Caco-2 (cell line): Measurements from ENCODE around the gene PROZ. TPM values are rescaled to one million over a fixed set of nuclear protein-coding genes. Genes with fewer than 3 reads are reported as not detected.

Experiments used
- BruUV-seq: library from RNA; stranded (reverse); fragments of 400-500 nt; replicated peaks from 2 replicates; lab custom pipeline; 2021; lab: Mats Ljungman, UMichigan
- CTCF ChIA-PET: fragments of 300-600 bp; sonication (Branson Sonifier 250); formaldehyde crosslinking; loops from one replicate; lab custom pipeline; 2022; ENCODE audit warnings: antibody characterized with exemption; lab: Charles Lee
- POLR2A ChIA-PET: fragments of 300-600 bp; sonication (Branson Sonifier 250); formaldehyde crosslinking; loops from one replicate; lab custom pipeline; 2022; ENCODE audit warnings: antibody characterized with exemption; lab: Charles Lee
- DNase-seq, 2 experiments: peaks; one replicate each; pipeline versions ENCODE4 v3.0.0 to v3.0.0-alpha.2; 2020 to 2022
- H3K27me3 ChIP-seq: replicated peaks from 2 replicates; pipeline ENCODE4 v1.6.0; 2011; ENCODE audit warnings: low read length; ENCODE audit not compliant: control insufficient read depth, insufficient read depth
- H3K36me3 ChIP-seq: 2 replicates; pipeline ENCODE4 v1.5.1; 2011; ENCODE audit warnings: low read length; ENCODE audit not compliant: control insufficient read depth, insufficient read depth
- H3K4me1 ChIP-seq: fragments of 250-450 bp; sonication (Bioruptor Pico); 2 replicates; pipeline ENCODE4 v1.5.1; 2020; ENCODE audit warnings: mild to moderate bottlenecking
- H3K4me3 ChIP-seq: 2 replicates; pipeline ENCODE4 v1.5.1; 2011; ENCODE audit warnings: low read depth, mild to moderate bottlenecking, control low read depth, low read length
- H3K9me3 ChIP-seq: fragments of 250-450 bp; sonication (Bioruptor Pico); 2 replicates; pipeline ENCODE4 v1.5.1; 2020; ENCODE audit warnings: mild to moderate bottlenecking, moderate library complexity
- H3K27ac Mint-ChIP-seq: one replicate; pipeline ENCODE4 v1.8.0; 2022; ENCODE audit warnings: mixed read lengths; ENCODE audit not compliant: unreplicated experiment
- H3K27me3 Mint-ChIP-seq: one replicate; pipeline ENCODE4 v1.8.0; 2022; ENCODE audit warnings: mixed read lengths; ENCODE audit not compliant: insufficient read depth, unreplicated experiment
- H3K36me3 Mint-ChIP-seq: one replicate; pipeline ENCODE4 v1.8.0; 2022; ENCODE audit warnings: mild to moderate bottlenecking, mixed read lengths; ENCODE audit not compliant: insufficient read depth, unreplicated experiment
- H3K4me1 Mint-ChIP-seq: one replicate; pipeline ENCODE4 v1.8.0; 2022; ENCODE audit warnings: low read depth, mixed read lengths; ENCODE audit not compliant: unreplicated experiment
- H3K4me3 Mint-ChIP-seq: one replicate; pipeline ENCODE4 v1.8.0; 2022; ENCODE audit warnings: mild to moderate bottlenecking, moderate library complexity, mixed read lengths; ENCODE audit not compliant: unreplicated experiment
- H3K9me3 Mint-ChIP-seq: one replicate; pipeline ENCODE4 v1.8.0; 2022; ENCODE audit warnings: mixed read lengths; ENCODE audit not compliant: unreplicated experiment
- intact Hi-C: fragments of 100-400 bp; cut with micrococcal nuclease; formaldehyde crosslinking; loops from one replicate; pipeline ENCODE4 v1.10.0; 2022; ENCODE audit not compliant: unreplicated experiment
- total RNA-seq: library from RNA; stranded (reverse); gene quantifications from 2 replicates; pipeline ENCODE4 v1.2.3, GENCODE V29; 2022
- TF ChIP-seq, protein P1 (sequence below), 2 experiments: fragments of 200-600 bp in 1 of 2; IDR thresholded peaks; 1 replicate in 1 of 2; 2 replicates in 1 of 2; pipeline versions ENCODE4 v1.5.1 to v1.8.0; 2011 to 2022; ENCODE audit warnings: antibody characterized with exemption in 1 of 2, control low read depth in 1 of 2, inconsistent platforms in 1 of 2, low read depth in 1 of 2, low read length in 1 of 2, mild to moderate bottlenecking in 1 of 2, moderate library complexity in 1 of 2; ENCODE audit not compliant: insufficient read depth in 1 of 2, severe bottlenecking in 1 of 2, unreplicated experiment in 1 of 2

Gene PROZ
- total RNA-seq, 1 experiment from 2014 or later = not detected

DNA sequence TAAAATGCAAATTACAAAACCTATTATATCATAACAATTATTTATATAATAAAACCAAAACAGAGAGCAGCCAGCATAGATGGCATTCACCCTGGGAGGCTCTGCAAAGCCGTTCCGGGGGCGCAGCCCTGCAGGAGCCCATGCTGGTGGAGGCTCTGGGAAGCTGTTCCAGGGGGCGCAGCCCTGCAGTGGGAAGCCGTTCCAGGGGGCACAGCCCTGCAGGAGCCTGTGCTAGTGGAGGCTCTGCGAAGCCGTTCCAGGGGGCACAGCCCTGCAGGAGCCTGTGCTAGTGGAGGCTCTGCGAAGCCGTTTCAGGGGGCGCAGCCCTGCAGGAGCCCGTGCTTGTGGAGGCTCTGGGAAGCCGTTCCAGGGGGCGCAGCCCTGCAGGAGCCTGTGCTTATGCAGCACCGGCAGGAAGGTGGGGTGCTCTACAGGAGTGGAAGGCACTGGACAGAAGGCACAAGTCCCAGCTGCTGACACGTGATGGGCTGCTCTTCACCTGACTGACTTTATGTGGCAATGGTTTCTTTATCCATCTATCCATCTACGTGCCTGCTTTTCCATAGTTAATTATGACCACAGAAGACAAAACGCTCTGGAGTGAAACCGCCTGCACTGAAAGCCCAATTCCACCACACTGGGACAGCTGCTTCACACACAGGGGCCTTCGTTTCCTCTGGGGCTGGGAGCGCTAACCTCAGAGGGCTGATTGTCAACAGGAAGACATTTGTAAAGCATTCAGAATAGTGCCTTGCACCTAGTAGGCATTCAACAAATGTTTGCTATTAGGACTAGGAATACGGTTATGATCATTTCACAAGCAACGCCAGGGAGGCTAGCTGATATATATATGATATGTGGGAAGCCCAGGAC lies 26.4 kb downstream of the PROZ start:
- Mint-ChIP-seq H3K36me3 (peaks cover 81% of the 10 kb centered on the region), H3K4me3 (no peak overlapping the region), H3K27ac (no peak overlapping the region), H3K9me3 (peaks cover 8% of the 10 kb centered on the region), H3K4me1 (peaks cover 11% of the 10 kb centered on the region), H3K27me3 (no peaks in the 10 kb centered on the region)
- peaks cover 3% of the 10 kb centered on the region for H3K36me3 ChIP-seq
- H3K4me1 ChIP-seq = no peaks in the 10 kb centered on the region
- POLR2A ChIA-PET = no interaction called here
- intact Hi-C loops = no loop called here
- H3K27me3 ChIP-seq = no peaks in the 10 kb centered on the region
- no peak for DNase-seq
- no TSS peak for BruUV-seq
- CTCF ChIA-PET = no interaction called here
- H3K9me3 ChIP-seq = no peaks in the 10 kb centered on the region
- no peak overlapping the region for H3K4me3 ChIP-seq
- TF ChIP-seq, protein P1, sequence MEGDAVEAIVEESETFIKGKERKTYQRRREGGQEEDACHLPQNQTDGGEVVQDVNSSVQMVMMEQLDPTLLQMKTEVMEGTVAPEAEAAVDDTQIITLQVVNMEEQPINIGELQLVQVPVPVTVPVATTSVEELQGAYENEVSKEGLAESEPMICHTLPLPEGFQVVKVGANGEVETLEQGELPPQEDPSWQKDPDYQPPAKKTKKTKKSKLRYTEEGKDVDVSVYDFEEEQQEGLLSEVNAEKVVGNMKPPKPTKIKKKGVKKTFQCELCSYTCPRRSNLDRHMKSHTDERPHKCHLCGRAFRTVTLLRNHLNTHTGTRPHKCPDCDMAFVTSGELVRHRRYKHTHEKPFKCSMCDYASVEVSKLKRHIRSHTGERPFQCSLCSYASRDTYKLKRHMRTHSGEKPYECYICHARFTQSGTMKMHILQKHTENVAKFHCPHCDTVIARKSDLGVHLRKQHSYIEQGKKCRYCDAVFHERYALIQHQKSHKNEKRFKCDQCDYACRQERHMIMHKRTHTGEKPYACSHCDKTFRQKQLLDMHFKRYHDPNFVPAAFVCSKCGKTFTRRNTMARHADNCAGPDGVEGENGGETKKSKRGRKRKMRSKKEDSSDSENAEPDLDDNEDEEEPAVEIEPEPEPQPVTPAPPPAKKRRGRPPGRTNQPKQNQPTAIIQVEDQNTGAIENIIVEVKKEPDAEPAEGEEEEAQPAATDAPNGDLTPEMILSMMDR (IDR thresholded peaks at IDR 0.05; ENCODE audit: insufficient read depth in 1 of 2, low read depth in 1 of 2, low read length in 1 of 2, severe bottlenecking in 1 of 2, unreplicated experiment in 1 of 2) = no peak

DNA sequence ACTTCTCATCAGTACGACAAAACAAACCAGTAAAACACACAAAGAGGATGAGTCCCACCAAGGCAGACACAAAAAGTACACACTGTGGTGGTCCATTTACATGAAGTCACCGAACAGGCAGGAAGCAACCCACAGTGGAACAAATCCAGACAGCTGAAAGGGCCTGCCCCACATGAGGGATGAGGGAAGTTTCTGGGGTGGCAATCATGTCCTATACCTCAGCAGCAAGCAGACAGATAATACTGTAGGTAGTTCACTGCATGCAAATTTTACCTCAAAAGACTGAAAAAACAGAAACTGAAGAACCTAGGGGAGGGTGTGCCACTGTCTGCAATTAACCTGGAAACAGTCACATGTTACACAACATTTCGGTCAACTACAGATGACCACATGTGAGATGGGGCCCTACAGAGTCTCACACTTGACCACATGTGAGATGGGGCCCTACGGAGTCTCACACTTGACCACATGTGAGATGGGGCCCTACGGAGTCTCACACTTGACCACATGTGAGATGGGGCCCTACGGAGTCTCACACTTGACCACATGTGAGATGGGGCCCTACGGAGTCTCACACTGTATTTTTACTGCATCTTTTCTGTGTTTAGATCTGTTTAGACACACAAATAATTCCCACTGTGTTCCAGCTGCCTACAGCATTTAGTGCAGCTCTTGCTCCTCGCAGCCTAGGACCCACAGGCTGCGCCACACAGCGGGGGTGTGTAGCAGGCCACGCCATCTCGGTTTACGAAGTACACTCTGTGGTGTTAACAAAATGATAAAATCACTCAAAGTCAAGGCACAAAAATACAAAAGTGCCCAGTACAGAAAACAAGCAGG lies 27.8 kb downstream of the PROZ start:
- DNase-seq = no peak
- Histone ChIP-seq H3K36me3 (peaks cover 2% of the 10 kb centered on the region; the same call in 1 of the 2 replicates), H3K9me3 (no peaks in the 10 kb centered on the region), H3K4me1 (no peaks in the 10 kb centered on the region), H3K27me3 (no peaks in the 10 kb centered on the region), H3K4me3 (no peak overlapping the region)
- peaks cover 11% of the 10 kb centered on the region for H3K4me1 Mint-ChIP-seq
- TF ChIP-seq, protein P1 (IDR thresholded peaks at IDR 0.05; ENCODE audit: insufficient read depth in 1 of 2, low read depth in 1 of 2, low read length in 1 of 2, severe bottlenecking in 1 of 2, unreplicated experiment in 1 of 2) = no peak
- no peaks in the 10 kb centered on the region for H3K27me3 Mint-ChIP-seq
- ChIA-PET POLR2A (no interaction called here), CTCF (no interaction called here)
- H3K36me3 Mint-ChIP-seq = peaks cover 81% of the 10 kb centered on the region
- H3K9me3 Mint-ChIP-seq = peaks cover 8% of the 10 kb centered on the region
- H3K27ac Mint-ChIP-seq = no peak overlapping the region
- intact Hi-C loops = no loop called here
- H3K4me3 Mint-ChIP-seq = no peak overlapping the region
- no TSS peak for BruUV-seq

DNA sequence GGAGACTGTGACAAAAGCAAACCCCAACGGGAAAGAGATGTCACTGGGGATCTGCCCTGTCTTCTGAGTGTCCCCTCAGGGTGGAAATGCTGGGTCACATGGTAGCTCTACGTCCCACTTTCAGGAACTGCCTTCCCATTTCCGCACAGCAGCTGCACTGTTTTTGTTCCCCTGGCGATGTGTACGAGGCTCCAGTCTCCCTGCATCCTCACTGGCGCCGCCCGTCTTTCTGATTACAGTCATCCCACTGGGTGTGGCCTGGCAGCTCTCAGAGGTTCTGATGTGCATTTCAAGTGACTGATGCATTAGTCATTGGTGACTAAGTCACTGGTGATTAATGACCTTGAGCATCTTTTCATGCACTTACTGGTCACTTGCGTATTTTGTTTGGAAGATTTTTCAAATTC lies 28.8 kb downstream of the PROZ start:
- ChIA-PET POLR2A (no interaction called here), CTCF (interaction anchor here (0.6 kb wide), 1 partner anchor 567 kb away, joined by 3 read pairs; no protein-coding TSS in a partner anchor)
- BruUV-seq = no TSS peak
- Histone ChIP-seq H3K27me3 (no peaks in the 10 kb centered on the region), H3K4me3 (no peak overlapping the region), H3K9me3 (no peaks in the 10 kb centered on the region), H3K36me3 (no peaks in the 10 kb centered on the region), H3K4me1 (no peaks in the 10 kb centered on the region)
- H3K36me3 Mint-ChIP-seq = peaks cover 80% of the 10 kb centered on the region
- peak overlapping the region; percentile 86 for H3K27ac Mint-ChIP-seq
- no peaks in the 10 kb centered on the region for H3K27me3 Mint-ChIP-seq
- H3K9me3 Mint-ChIP-seq = peaks cover 8% of the 10 kb centered on the region
- TF ChIP-seq, protein P1 (IDR thresholded peaks at IDR 0.05; ENCODE audit: insufficient read depth in 1 of 2, low read depth in 1 of 2, low read length in 1 of 2, severe bottlenecking in 1 of 2, unreplicated experiment in 1 of 2) = no peak
- peaks cover 11% of the 10 kb centered on the region for H3K4me1 Mint-ChIP-seq
- peak; percentile 60 to 82 for DNase-seq
- intact Hi-C loops = no loop called here
- H3K4me3 Mint-ChIP-seq = no peak overlapping the region
